GM19463 (cell line): ENCODE measurements around the gene SLC22A25.
"Not testable (repeated sequence)": the region's sequence is repeated elsewhere in the genome, so short reads cannot be mapped to it uniquely, and the experiment has no call there.

ENCODE experiments used
- ATAC-seq: cut with Tn5 transposase; IDR thresholded peaks from one replicate; pipeline ENCODE4 v1.9.1; 2021; ENCODE audit warnings: mild to moderate bottlenecking, moderate library complexity; ENCODE audit not compliant: unreplicated experiment

SLC22A25 gene

GRCh38 chr11:63243533-63243932 lies at the start of gene SLC22A25:
Gene SLC22A25 (minus strand): TSS chr11:63243599. CDS start chr11:63229652, 13,947 bp downstream.
- ATAC-seq = no peak

GRCh38 chr11:63290285-63290684 lies 46.9 kb upstream of the SLC22A25 start:
- no peak for ATAC-seq

GRCh38 chr11:63289658-63290057 lies 46.3 kb upstream of the SLC22A25 start:
- no peak for ATAC-seq

- no peak for ATAC-seq
These were observed 39.2 kb upstream of the SLC22A25 start for GRCh38 chr11:63282579-63282978.

- ATAC-seq = no peak
These were observed 37.5 kb upstream of the SLC22A25 start for GRCh38 chr11:63280920-63281319.

- ATAC-seq = no peak
These were observed 34.0 kb upstream of the SLC22A25 start for GRCh38 chr11:63277345-63277943.

GRCh38 chr11:63274776-63275175 lies 31.4 kb upstream of the SLC22A25 start:
- ATAC-seq = no peak

GRCh38 chr11:63273685-63274084 lies 30.3 kb upstream of the SLC22A25 start:
- ATAC-seq = no peak

- no peak for ATAC-seq
These were observed 19.1 kb upstream of the SLC22A25 start for GRCh38 chr11:63262547-63262946.

- no peak for ATAC-seq
These were observed 7.9 kb upstream of the SLC22A25 start for GRCh38 chr11:63251312-63251711.

GRCh38 chr11:63250162-63251050 lies 7.0 kb upstream of the SLC22A25 start:
- no peak for ATAC-seq

- ATAC-seq = no peak
These were observed 5.6 kb upstream of the SLC22A25 start for GRCh38 chr11:63248966-63249365.

GRCh38 chr11:63247237-63248002 lies 4.0 kb upstream of the SLC22A25 start:
- not testable (repeated sequence) for ATAC-seq

- no peak for ATAC-seq
These were observed 2.6 kb upstream of the SLC22A25 start for GRCh38 chr11:63246045-63246444.

GRCh38 chr11:63244862-63245261 lies 1.5 kb upstream of the SLC22A25 start:
- no peak for ATAC-seq

GRCh38 chr11:63242089-63242781 lies 1.2 kb downstream of the SLC22A25 start:
- ATAC-seq = no peak

- ATAC-seq = no peak
These were observed 2.5 kb downstream of the SLC22A25 start for GRCh38 chr11:63240791-63241379.

GRCh38 chr11:63240098-63240497 lies 3.3 kb downstream of the SLC22A25 start:
- no peak for ATAC-seq

- no peak for ATAC-seq
These were observed 4.1 kb downstream of the SLC22A25 start for GRCh38 chr11:63239254-63239653.

GRCh38 chr11:63237413-63237812 lies 6.0 kb downstream of the SLC22A25 start:
- ATAC-seq = no peak
